ENCODE measurements around the gene UNC13B.

The UNC13B gene

GRCh38 chr9:35163413-35163812, 1.6 kb downstream of the UNC13B start:
- TF ChIP-seq EP300 (IDR thresholded peaks at IDR 0.05; ENCODE audit: borderline replicate concordance) (no peak), TEAD4 (IDR thresholded peaks at IDR 0.05) (no peak), ZBTB7A (IDR thresholded peaks at IDR 0.05; ENCODE audit: low read depth) (no peak), YY1 (IDR thresholded peaks at IDR 0.05; ENCODE audit: low read depth) (no peak), NFIC (IDR thresholded peaks at IDR 0.05) (no peak), EGR1 (IDR thresholded peaks at IDR 0.05) (no peak), CREB1 (IDR thresholded peaks at IDR 0.05; ENCODE audit: low read depth) (no peak), TCF12 (IDR thresholded peaks at IDR 0.05; ENCODE audit: low read depth) (no peak), RAD21 (IDR thresholded peaks at IDR 0.05; ENCODE audit: low read depth) (no peak), TAF1 (IDR thresholded peaks at IDR 0.05; ENCODE audit: low read depth) (no peak), MAX (IDR thresholded peaks at IDR 0.05) (no peak), USF1 (IDR thresholded peaks at IDR 0.05) (no peak), REST (IDR thresholded peaks at IDR 0.05; ENCODE audit: low read depth) (no peak)

GRCh38 chr9:35164711-35165110, 2.9 kb downstream of the UNC13B start:
- TF ChIP-seq CEBPB (IDR thresholded peaks at IDR 0.05), result no peak

- TF ChIP-seq CREB1 (IDR thresholded peaks at IDR 0.05; ENCODE audit: low read depth) (no peak), YY1 (IDR thresholded peaks at IDR 0.05; ENCODE audit: low read depth) (no peak), RAD21 (IDR thresholded peaks at IDR 0.05; ENCODE audit: low read depth) (no peak), REST (IDR thresholded peaks at IDR 0.05; ENCODE audit: low read depth) (no peak), EP300 (IDR thresholded peaks at IDR 0.05; ENCODE audit: borderline replicate concordance) (no peak), CEBPB (IDR thresholded peaks at IDR 0.05) (no peak), NFIC (IDR thresholded peaks at IDR 0.05) (no peak), EGR1 (IDR thresholded peaks at IDR 0.05) (no peak)
These were observed 7.2 kb downstream of the UNC13B start for GRCh38 chr9:35168963-35169362.

GRCh38 chr9:35172878-35173277, 11.1 kb downstream of the UNC13B start:
- TF ChIP-seq CREB1 (IDR thresholded peaks at IDR 0.05; ENCODE audit: low read depth) (no peak), ZBTB7A (IDR thresholded peaks at IDR 0.05; ENCODE audit: low read depth) (no peak), TCF12 (IDR thresholded peaks at IDR 0.05; ENCODE audit: low read depth) (no peak), TAF1 (IDR thresholded peaks at IDR 0.05; ENCODE audit: low read depth) (no peak), TEAD4 (IDR thresholded peaks at IDR 0.05) (no peak), RAD21 (IDR thresholded peaks at IDR 0.05; ENCODE audit: low read depth) (no peak), NFIC (IDR thresholded peaks at IDR 0.05) (no peak), FOXM1 (IDR thresholded peaks at IDR 0.05; ENCODE audit: borderline replicate concordance, low read depth) (no peak), YY1 (IDR thresholded peaks at IDR 0.05; ENCODE audit: low read depth) (no peak), EP300 (IDR thresholded peaks at IDR 0.05; ENCODE audit: borderline replicate concordance) (no peak), CEBPB (IDR thresholded peaks at IDR 0.05) (no peak), USF1 (IDR thresholded peaks at IDR 0.05) (no peak), EGR1 (IDR thresholded peaks at IDR 0.05) (no peak), REST (IDR thresholded peaks at IDR 0.05; ENCODE audit: low read depth) (no peak), MAX (IDR thresholded peaks at IDR 0.05) (no peak)

GRCh38 chr9:35177520-35177919, 15.7 kb downstream of the UNC13B start:
- no peak for TF ChIP-seq ZBTB7A (IDR thresholded peaks at IDR 0.05; ENCODE audit: low read depth)
- no peak for TF ChIP-seq USF1 (IDR thresholded peaks at IDR 0.05)
- no peak for TF ChIP-seq CREB1 (IDR thresholded peaks at IDR 0.05; ENCODE audit: low read depth)
- no peak for TF ChIP-seq FOXM1 (IDR thresholded peaks at IDR 0.05; ENCODE audit: borderline replicate concordance, low read depth)
- TF ChIP-seq TEAD4 (IDR thresholded peaks at IDR 0.05), result no peak
- TF ChIP-seq YY1 (IDR thresholded peaks at IDR 0.05; ENCODE audit: low read depth), result no peak
- no peak for TF ChIP-seq TAF1 (IDR thresholded peaks at IDR 0.05; ENCODE audit: low read depth)
- TF ChIP-seq MAX (IDR thresholded peaks at IDR 0.05), result no peak
- no peak for TF ChIP-seq EGR1 (IDR thresholded peaks at IDR 0.05)
- TF ChIP-seq REST (IDR thresholded peaks at IDR 0.05; ENCODE audit: low read depth), result no peak
- no peak for TF ChIP-seq EP300 (IDR thresholded peaks at IDR 0.05; ENCODE audit: borderline replicate concordance)
- no peak for TF ChIP-seq CEBPB (IDR thresholded peaks at IDR 0.05)
